Prostate gland (tissue), 2 donors: ENCODE results near the gene ARHGEF25. TPM values are rescaled to one million over a fixed set of nuclear protein-coding genes. Genes with fewer than 3 reads are reported as not detected.
"Not testable (repeated sequence)": the region's sequence is repeated elsewhere in the genome, so short reads cannot be mapped to it uniquely, and the experiment has no call there.

Source experiments
- DNase-seq: peaks from one replicate; pipeline ENCODE4 v3.0.0-alpha.2; 2019; ENCODE audit warnings: low spot score
- H3K27ac ChIP-seq, 2 donors: fragments of 200-600 bp; sonication (generic); 2 replicates each; pipeline ENCODE4 v1.5.1; 2017 to 2019
- H3K27me3 ChIP-seq: fragments of 200-600 bp; sonication (generic); replicated peaks from 2 replicates; pipeline ENCODE4 v1.5.1; 2019; ENCODE audit not compliant: insufficient read depth
- H3K36me3 ChIP-seq, 2 donors: fragments of 200-600 bp; sonication (generic); 1 replicate in 1 of 2; 2 replicates in 1 of 2; pipeline versions ENCODE4 v1.5.1 to v1.8.1; 2017 to 2019
- H3K4me1 ChIP-seq: fragments of 200-600 bp; sonication (generic); replicated peaks from 2 replicates; pipeline ENCODE4 v1.5.1; 2019
- H3K4me3 ChIP-seq, 2 donors: fragments of 200-600 bp; sonication (generic); 2 replicates each; pipeline ENCODE4 v1.5.1; 2017 to 2019
- H3K9me3 ChIP-seq: fragments of 200-600 bp; sonication (generic); 2 replicates; pipeline ENCODE4 v1.5.1; 2017
- CTCF ChIP-seq, 4 experiments: fragments of 200-600 bp in 2 of 4; fragments of 450-650 bp in 2 of 4; sonication (generic) in 2 of 4; IDR thresholded peaks; 1 replicate in 3 of 4; 2 replicates in 1 of 4; pipeline ENCODE4 v1.5.1; 2016 to 2019; ENCODE audit warnings: antibody characterized with exemption in 4 of 4, mild to moderate bottlenecking in 2 of 4, moderate library complexity in 2 of 4
- POLR2A ChIP-seq: fragments of 450-650 bp; IDR thresholded peaks from one replicate; pipeline ENCODE4 v1.6.1; 2016; ENCODE audit warnings: antibody characterized with exemption, mild to moderate bottlenecking
- POLR2AphosphoS5 ChIP-seq: sonication (generic); formaldehyde crosslinking; IDR thresholded peaks from one replicate; pipeline ENCODE4 v1.6.1; 2017; ENCODE audit warnings: antibody characterized with exemption
- whole genome bisulfite sequencing: methylation state at CpG from one replicate; pipeline ENCODE4 v1.1.5; 2018; 5-methylcytosine and 5-hydroxymethylcytosine counted together
- intact Hi-C: fragments of 100-400 bp; cut with DNase I; formaldehyde crosslinking; loops from one replicate; pipeline ENCODE4 v1.14.2; 2022
- total RNA-seq, 2 donors: library from RNA; depleted of rRNA; stranded (reverse); fragments of >200 nt; gene quantifications; one replicate each; pipeline ENCODE4 v1.1.0, GENCODE V29; 2016

ARHGEF25 gene
- total RNA-seq, 2 donors from 2014 or later: 16.6 to 32.5 TPM

- TF ChIP-seq CTCF (IDR thresholded peaks at IDR 0.05) (no peak), POLR2AphosphoS5 (peak; percentile 23)
- H3K36me3 ChIP-seq: no peaks in the 10 kb centered on the region
- no peak overlapping the region for H3K4me3 ChIP-seq
- intact Hi-C loops: no loop called here
- H3K27ac ChIP-seq: peak overlapping the region; percentile 36 to 44
- no peak for DNase-seq
- no peaks in the 10 kb centered on the region for H3K9me3 ChIP-seq
- H3K4me1 ChIP-seq: no peaks in the 10 kb centered on the region
- no peaks in the 10 kb centered on the region for H3K27me3 ChIP-seq
- WGBS: 53% methylated on average over 3 of the region's 3 CpGs
These were observed 42.8 kb downstream of the ARHGEF25 start for GRCh38 chr12:57654042-57654441.

GRCh38 chr12:57655541-57656240 is 44.5 kb downstream of the ARHGEF25 start:
- Histone ChIP-seq H3K4me3 (no peak overlapping the region), H3K36me3 (no peaks in the 10 kb centered on the region), H3K4me1 (no peaks in the 10 kb centered on the region), H3K9me3 (no peaks in the 10 kb centered on the region), H3K27me3 (no peaks in the 10 kb centered on the region), H3K27ac (no peak overlapping the region)
- 87% methylated on average over 21 of the region's 23 CpGs for WGBS
- DNase-seq: no peak
- intact Hi-C loops: no loop called here
- no peak for TF ChIP-seq POLR2AphosphoS5
- no peak for TF ChIP-seq POLR2A
- TF ChIP-seq CTCF (IDR thresholded peaks at IDR 0.05): no peak

- H3K9me3 ChIP-seq, H3K27ac ChIP-seq, DNase-seq, H3K4me1 ChIP-seq, intact Hi-C loops, H3K27me3 ChIP-seq, H3K4me3 ChIP-seq, H3K36me3 ChIP-seq: not testable (repeated sequence)
- 72% methylated on average over 4 of the region's 4 CpGs for WGBS
These were observed 45.2 kb downstream of the ARHGEF25 start for GRCh38 chr12:57656408-57656807.

GRCh38 chr12:57657744-57658143 is 46.5 kb downstream of the ARHGEF25 start:
- 47% methylated on average over 3 of the region's 3 CpGs for WGBS
- intact Hi-C loops: no loop called here
- no peak overlapping the region for H3K4me3 ChIP-seq
- no peaks in the 10 kb centered on the region for H3K9me3 ChIP-seq
- no peaks in the 10 kb centered on the region for H3K4me1 ChIP-seq
- H3K27ac ChIP-seq: peak overlapping the region in 1 of 2 donors; percentile 43
- TF ChIP-seq POLR2AphosphoS5 (peak; percentile 64), CTCF (IDR thresholded peaks at IDR 0.05) (no peak), POLR2A (no peak)
- peak; percentile 51 for DNase-seq
- H3K27me3 ChIP-seq: no peaks in the 10 kb centered on the region
- H3K36me3 ChIP-seq: no peaks in the 10 kb centered on the region

- Histone ChIP-seq H3K4me1 (no peaks in the 10 kb centered on the region), H3K4me3 (no peak overlapping the region), H3K36me3 (no peaks in the 10 kb centered on the region), H3K27ac (no peak overlapping the region), H3K27me3 (no peaks in the 10 kb centered on the region), H3K9me3 (no peaks in the 10 kb centered on the region)
- DNase-seq: no peak
- WGBS: 54% methylated on average over 3 of the region's 3 CpGs
- intact Hi-C loops: no loop called here
- TF ChIP-seq POLR2AphosphoS5 (no peak), POLR2A (no peak), CTCF (IDR thresholded peaks at IDR 0.05) (no peak)
These were observed 47.7 kb downstream of the ARHGEF25 start for GRCh38 chr12:57658890-57659289.
